A673 (cell line): Measurements from ENCODE around the gene TMPRSS13. TPM values are rescaled to one million over a fixed set of nuclear protein-coding genes. Genes with fewer than 3 reads are reported as not detected.

Experiments used
- BruUV-seq: library from RNA; stranded (reverse); fragments of 400-500 nt; replicated peaks from 2 replicates; lab custom pipeline; 2021; lab: Mats Ljungman, UMichigan
- CTCF ChIA-PET: fragments of 300-600 bp; sonication (Branson Sonifier 250); formaldehyde crosslinking; loops from one replicate; lab custom pipeline; 2022; ENCODE audit warnings: antibody characterized with exemption; lab: Charles Lee
- POLR2A ChIA-PET: fragments of 300-600 bp; sonication (Branson Sonifier 250); formaldehyde crosslinking; loops from one replicate; lab custom pipeline; 2022; ENCODE audit warnings: antibody characterized with exemption; ENCODE audit not compliant: low non-redundant PET; lab: Charles Lee
- DNase-seq: peaks from one replicate; pipeline ENCODE4 v3.0.0-alpha.2; 2015; ENCODE audit warnings: low spot score
- H3K27ac ChIP-seq: fragments of 200-600 bp; sonication (generic); 2 replicates; pipeline ENCODE4 v1.5.1; 2016; ENCODE audit warnings: mixed run types, low read depth, mild to moderate bottlenecking, mixed read lengths, antibody characterized with exemption, low read length; ENCODE audit not compliant: poor library complexity, severe bottlenecking
- H3K27me3 ChIP-seq: fragments of 200-600 bp; sonication (generic); replicated peaks from 2 replicates; pipeline ENCODE4 v1.6.1; 2017; ENCODE audit warnings: mixed run types, low read depth, mild to moderate bottlenecking, mixed read lengths, antibody characterized with exemption, low read length; ENCODE audit not compliant: insufficient read depth, poor library complexity
- H3K36me3 ChIP-seq: fragments of 200-600 bp; sonication (generic); 2 replicates; pipeline ENCODE4 v1.6.1; 2016; ENCODE audit warnings: mixed run types, mild to moderate bottlenecking, mixed read lengths, antibody characterized with exemption, low read length; ENCODE audit not compliant: insufficient read depth, poor library complexity, severe bottlenecking
- H3K4me1 ChIP-seq: fragments of 200-600 bp; sonication (generic); 2 replicates; pipeline ENCODE4 v1.6.1; 2017; ENCODE audit warnings: mixed run types, mild to moderate bottlenecking, mixed read lengths, antibody characterized with exemption, low read length; ENCODE audit not compliant: insufficient read depth, poor library complexity, severe bottlenecking
- H3K4me3 ChIP-seq: fragments of 200-600 bp; sonication (generic); 2 replicates; pipeline ENCODE4 v1.5.1; 2016; ENCODE audit warnings: low read depth, mixed run types, mild to moderate bottlenecking, mixed read lengths, low read length; ENCODE audit not compliant: poor library complexity, severe bottlenecking
- H3K9me3 ChIP-seq: fragments of 200-600 bp; sonication (generic); 2 replicates; pipeline ENCODE4 v1.6.1; 2016; ENCODE audit warnings: mixed run types, low read depth, mild to moderate bottlenecking, mixed read lengths, antibody characterized with exemption, low read length; ENCODE audit not compliant: poor library complexity, severe bottlenecking
- CTCF ChIP-seq: fragments of 300-800, 200-600 bp; sonication (generic); conservative IDR thresholded peaks from 2 replicates; pipeline ENCODE4 v1.5.1; 2017; ENCODE audit warnings: low read depth, mild to moderate bottlenecking, antibody characterized with exemption, low read length, moderate library complexity, mixed read lengths
- EZH2 ChIP-seq: fragments of 200-600 bp; sonication (generic); IDR thresholded peaks from 2 replicates; pipeline ENCODE4 v1.6.1; 2017; ENCODE audit warnings: borderline replicate concordance, low read depth, mild to moderate bottlenecking, mixed read lengths, antibody characterized with exemption, low read length; ENCODE audit not compliant: poor library complexity, severe bottlenecking
- intact Hi-C: fragments of 100-400 bp; cut with micrococcal nuclease; formaldehyde crosslinking; loops from one replicate; pipeline ENCODE4 v1.10.0; 2022; ENCODE audit not compliant: unreplicated experiment
- total RNA-seq: library from RNA; stranded (reverse); gene quantifications from 2 replicates; pipeline ENCODE4 v1.2.3, GENCODE V29; 2021

Gene TMPRSS13
- total RNA-seq, 1 experiment from 2014 or later = not detected

- H3K27me3 ChIP-seq = no peaks in the 10 kb centered on the region
- TF ChIP-seq EZH2 = no peak
- no peak for TF ChIP-seq CTCF
- BruUV-seq = no TSS peak
- intact Hi-C loops = no loop called here
- no peak overlapping the region for H3K27ac ChIP-seq
- ChIA-PET POLR2A (no interaction called here), CTCF (no interaction called here)
- H3K9me3 ChIP-seq = no peaks in the 10 kb centered on the region
- H3K4me1 ChIP-seq = no peaks in the 10 kb centered on the region
- DNase-seq = no peak
- no peaks in the 10 kb centered on the region for H3K36me3 ChIP-seq
- no peak overlapping the region for H3K4me3 ChIP-seq
Measured at GRCh38 chr11:117887431-117888138, 41.6 kb downstream of the TMPRSS13 start.

- Histone ChIP-seq H3K4me1 (no peaks in the 10 kb centered on the region), H3K9me3 (no peaks in the 10 kb centered on the region), H3K36me3 (no peaks in the 10 kb centered on the region), H3K27me3 (peaks cover 3% of the 10 kb centered on the region), H3K4me3 (no peak overlapping the region), H3K27ac (no peak overlapping the region)
- ChIA-PET CTCF (no interaction called here), POLR2A (no interaction called here)
- no peak for TF ChIP-seq EZH2
- no peak for TF ChIP-seq CTCF
- intact Hi-C loops = no loop called here
- no TSS peak for BruUV-seq
- no peak for DNase-seq
Measured at GRCh38 chr11:117885777-117886176, 43.4 kb downstream of the TMPRSS13 start.

- POLR2A ChIA-PET = no interaction called here
- no TSS peak for BruUV-seq
- intact Hi-C loops = no loop called here
Measured at GRCh38 chr11:117884994-117885393, 44.2 kb downstream of the TMPRSS13 start.

More at GRCh38 chr11:117884994-117885393, 44.2 kb downstream of the TMPRSS13 start:
- CTCF ChIA-PET = no interaction called here
- Histone ChIP-seq H3K27ac (no peak overlapping the region), H3K27me3 (peaks cover 3% of the 10 kb centered on the region), H3K4me3 (no peak overlapping the region), H3K9me3 (no peaks in the 10 kb centered on the region), H3K36me3 (no peaks in the 10 kb centered on the region), H3K4me1 (no peaks in the 10 kb centered on the region)
- no peak for TF ChIP-seq CTCF
- DNase-seq = no peak
